Measurements from ENCODE around the gene ZAP70.
A peak's percentile ranks its signal among the peaks of the same experiment; 100 is the strongest.

The ZAP70 gene

DNA sequence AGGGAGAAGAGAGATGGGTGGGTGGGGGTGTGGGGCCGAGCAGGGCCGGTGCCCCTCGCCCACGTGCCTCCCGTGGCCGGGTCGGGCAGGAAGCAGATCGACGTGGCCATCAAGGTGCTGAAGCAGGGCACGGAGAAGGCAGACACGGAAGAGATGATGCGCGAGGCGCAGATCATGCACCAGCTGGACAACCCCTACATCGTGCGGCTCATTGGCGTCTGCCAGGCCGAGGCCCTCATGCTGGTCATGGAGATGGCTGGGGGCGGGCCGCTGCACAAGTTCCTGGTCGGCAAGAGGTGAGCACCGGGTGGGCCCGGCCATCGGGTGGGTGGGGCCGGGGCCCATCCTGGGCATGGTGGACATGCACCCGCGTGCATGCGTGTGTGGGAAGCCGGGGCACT is 21.8 kb downstream of the ZAP70 start:
- TF ChIP-seq JUND (IDR thresholded peaks at IDR 0.05; ENCODE audit: low read depth), result no peak
- DNase-seq (ENCODE audit: low read depth in 1 of 2, low spot score in 1 of 2), result no peak
- in situ Hi-C loops (cut with HindIII; ENCODE audit: low pct_unique_long_range_greater_than_20kb, low sequenced_read_pairs), result no loop called here

DNA sequence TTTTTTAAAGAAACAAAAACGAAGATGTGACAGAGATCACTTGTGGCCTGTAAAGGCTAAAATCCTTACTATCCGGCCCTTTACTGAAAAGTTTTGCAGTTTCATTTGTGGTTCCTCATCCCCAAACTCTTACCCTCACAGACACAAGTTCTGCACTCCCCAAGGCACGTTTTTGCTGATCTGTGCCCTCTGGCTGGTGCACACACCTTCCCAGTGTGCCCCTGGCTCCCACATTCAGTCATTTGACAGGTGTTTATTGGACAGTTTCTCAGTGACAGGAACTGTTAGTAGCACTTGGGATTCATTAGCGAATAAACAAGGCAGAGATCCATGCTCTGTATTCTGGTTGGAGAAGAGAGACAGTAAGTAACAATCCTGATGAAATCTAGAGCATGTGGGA is 22.8 kb downstream of the ZAP70 start:
- no peak for TF ChIP-seq JUND (IDR thresholded peaks at IDR 0.05; ENCODE audit: low read depth)
- DNase-seq (ENCODE audit: low read depth in 1 of 2, low spot score in 1 of 2), result no peak
- in situ Hi-C loops (cut with HindIII; ENCODE audit: low pct_unique_long_range_greater_than_20kb, low sequenced_read_pairs), result no loop called here

DNA sequence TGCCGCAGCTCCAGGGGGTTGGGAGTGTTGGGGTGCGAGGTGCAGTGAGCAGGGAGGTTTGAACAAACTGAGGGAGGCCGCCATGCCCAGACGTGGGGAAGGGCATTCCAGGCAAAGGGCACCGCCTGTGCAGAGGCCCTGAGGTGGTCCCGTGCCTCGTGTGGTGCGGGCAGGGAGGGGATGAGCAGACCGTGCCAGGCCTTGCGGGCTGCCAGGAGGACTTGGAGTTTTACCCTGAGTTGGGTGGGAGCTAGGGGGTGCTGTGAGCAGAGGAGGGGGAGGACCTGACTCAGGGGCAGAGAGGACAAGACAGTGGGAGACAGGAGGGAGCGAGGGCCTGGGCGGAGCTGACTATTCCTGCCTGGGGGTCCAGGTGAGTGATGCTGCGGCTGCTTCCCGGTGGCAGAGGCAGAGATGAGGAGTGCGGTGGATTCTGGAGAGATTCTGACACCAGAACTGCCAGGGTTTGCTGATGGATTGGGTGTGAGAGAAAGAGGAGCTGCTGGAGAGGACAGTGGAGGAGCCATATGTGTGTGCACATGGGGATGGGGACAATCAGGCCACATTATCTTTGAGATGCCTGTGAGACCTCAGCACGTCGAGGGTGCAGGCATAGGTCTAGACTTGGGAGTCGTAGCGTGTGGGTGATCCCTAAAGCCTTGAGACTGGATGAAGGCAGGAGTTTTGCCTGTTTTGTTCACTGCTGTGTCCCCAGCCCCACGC is 23.4 kb downstream of the ZAP70 start:
- no peak for TF ChIP-seq JUND (IDR thresholded peaks at IDR 0.05; ENCODE audit: low read depth)
- in situ Hi-C loops (cut with HindIII; ENCODE audit: low pct_unique_long_range_greater_than_20kb, low sequenced_read_pairs), result no loop called here
- DNase-seq (ENCODE audit: low read depth in 1 of 2, low spot score in 1 of 2), result no peak

DNA sequence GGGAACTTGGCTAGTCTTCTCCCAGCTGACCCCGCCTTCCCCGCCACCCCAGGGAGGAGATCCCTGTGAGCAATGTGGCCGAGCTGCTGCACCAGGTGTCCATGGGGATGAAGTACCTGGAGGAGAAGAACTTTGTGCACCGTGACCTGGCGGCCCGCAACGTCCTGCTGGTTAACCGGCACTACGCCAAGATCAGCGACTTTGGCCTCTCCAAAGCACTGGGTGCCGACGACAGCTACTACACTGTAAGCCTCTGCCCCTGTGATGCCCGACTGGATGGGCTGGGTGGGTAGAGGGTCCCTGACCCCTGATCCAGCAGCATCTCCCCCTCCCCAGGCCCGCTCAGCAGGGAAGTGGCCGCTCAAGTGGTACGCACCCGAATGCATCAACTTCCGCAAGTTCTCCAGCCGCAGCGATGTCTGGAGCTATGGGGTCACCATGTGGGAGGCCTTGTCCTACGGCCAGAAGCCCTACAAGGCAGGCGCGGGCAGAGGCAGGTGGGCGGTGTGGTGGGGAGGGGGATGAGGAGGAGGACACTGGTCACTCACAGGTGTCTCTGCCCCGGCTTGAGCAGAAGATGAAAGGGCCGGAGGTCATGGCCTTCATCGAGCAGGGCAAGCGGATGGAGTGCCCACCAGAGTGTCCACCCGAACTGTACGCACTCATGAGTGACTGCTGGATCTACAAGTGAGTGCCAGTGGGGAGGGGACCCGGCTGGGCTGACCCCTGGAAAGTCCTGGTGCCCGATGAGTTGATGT is 24.2 kb downstream of the ZAP70 start:
- no peak for TF ChIP-seq JUND (IDR thresholded peaks at IDR 0.05; ENCODE audit: low read depth)
- no peak for DNase-seq (ENCODE audit: low read depth in 1 of 2, low spot score in 1 of 2)
- in situ Hi-C loops (cut with HindIII; ENCODE audit: low pct_unique_long_range_greater_than_20kb, low sequenced_read_pairs), result no loop called here

GRCh38 chr2:97738179-97739019 is 25.0 kb downstream of the ZAP70 start:
- in situ Hi-C loops (cut with HindIII; ENCODE audit: low pct_unique_long_range_greater_than_20kb, low sequenced_read_pairs), result no loop called here

DNA sequence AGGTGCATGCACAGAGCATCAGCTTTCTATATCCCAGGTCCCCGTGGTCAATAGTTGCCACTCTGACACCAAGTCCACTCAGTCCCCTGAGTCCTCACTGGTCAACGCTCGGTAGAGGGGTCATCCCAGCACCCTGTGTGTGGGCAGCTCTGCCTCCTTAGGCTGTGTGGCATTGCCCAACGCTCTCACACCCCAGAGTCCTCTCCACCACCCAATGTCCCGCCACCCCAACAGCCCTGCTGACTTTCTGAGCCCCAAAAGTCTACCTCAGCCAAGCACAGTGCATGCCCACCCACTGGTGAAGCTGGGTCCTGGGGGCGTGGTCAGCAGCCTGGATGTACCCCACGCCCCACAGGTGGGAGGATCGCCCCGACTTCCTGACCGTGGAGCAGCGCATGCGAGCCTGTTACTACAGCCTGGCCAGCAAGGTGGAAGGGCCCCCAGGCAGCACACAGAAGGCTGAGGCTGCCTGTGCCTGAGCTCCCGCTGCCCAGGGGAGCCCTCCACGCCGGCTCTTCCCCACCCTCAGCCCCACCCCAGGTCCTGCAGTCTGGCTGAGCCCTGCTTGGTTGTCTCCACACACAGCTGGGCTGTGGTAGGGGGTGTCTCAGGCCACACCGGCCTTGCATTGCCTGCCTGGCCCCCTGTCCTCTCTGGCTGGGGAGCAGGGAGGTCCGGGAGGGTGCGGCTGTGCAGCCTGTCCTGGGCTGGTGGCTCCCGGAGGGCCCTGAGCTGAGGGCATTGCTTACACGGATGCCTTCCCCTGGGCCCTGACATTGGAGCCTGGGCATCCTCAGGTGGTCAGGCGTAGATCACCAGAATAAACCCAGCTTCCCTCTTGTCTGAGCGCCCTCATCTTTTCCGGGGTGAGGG is 25.9 kb downstream of the ZAP70 start:
- DNase-seq (ENCODE audit: low read depth in 1 of 2, low spot score in 1 of 2), result no peak
- in situ Hi-C loops (cut with HindIII; ENCODE audit: low pct_unique_long_range_greater_than_20kb, low sequenced_read_pairs), result no loop called here
- no peak for TF ChIP-seq JUND (IDR thresholded peaks at IDR 0.05; ENCODE audit: low read depth)

More at GRCh38 chr2:97738179-97739019, 25.0 kb downstream of the ZAP70 start:
- no peak for DNase-seq (ENCODE audit: low read depth in 1 of 2, low spot score in 1 of 2)
- TF ChIP-seq JUND (IDR thresholded peaks at IDR 0.05; ENCODE audit: low read depth), result no peak

DNA sequence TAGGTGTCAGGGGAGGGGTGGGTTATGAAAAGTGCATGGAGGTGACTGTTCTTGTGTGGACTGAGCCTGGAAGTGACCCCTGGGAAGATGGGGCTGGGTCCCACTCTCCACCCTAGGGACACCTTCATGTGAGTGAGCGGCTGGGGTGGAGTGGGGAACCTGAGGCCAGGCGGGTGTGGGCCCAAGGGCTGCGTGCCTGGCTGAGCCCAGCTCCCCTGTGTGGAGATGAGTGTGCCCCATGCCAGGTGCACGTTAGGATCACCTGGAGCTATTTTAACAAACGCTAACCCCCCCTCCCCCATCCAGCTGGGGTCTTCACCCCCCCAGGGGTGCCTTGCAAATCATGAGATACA is 26.5 kb downstream of the ZAP70 start:
- TF ChIP-seq JUND (IDR thresholded peaks at IDR 0.05; ENCODE audit: low read depth), result no peak
- in situ Hi-C loops (cut with HindIII; ENCODE audit: low pct_unique_long_range_greater_than_20kb, low sequenced_read_pairs), result no loop called here
- DNase-seq (ENCODE audit: low read depth in 1 of 2, low spot score in 1 of 2), result no peak

DNA sequence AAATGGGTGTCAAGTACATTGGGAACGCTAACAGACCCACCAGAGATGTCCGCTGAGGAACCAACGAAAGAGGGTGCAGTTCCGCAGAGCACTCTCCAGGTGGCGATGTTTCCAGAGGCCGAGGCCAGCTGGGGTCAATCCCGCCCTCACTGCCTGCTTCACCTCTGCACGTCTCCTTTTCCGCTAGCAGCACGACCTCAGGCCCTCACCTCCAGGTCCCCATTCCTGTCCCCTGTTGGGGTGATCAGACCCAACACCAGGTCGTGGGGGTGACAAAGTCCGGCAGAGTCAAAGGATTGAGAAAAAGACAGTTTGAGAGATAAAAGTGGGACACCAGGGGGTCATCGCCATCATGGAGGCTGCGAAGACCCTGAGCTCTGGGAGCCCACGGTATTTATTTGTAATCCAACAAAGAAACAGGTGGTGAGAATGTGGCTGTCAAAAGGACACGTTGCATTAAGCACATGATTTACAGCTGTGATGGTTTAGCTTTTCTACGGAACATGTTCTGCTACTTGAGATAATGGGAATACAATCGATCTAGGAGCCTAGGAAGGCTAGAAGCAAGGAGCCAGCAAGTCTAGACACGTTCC is 27.3 kb downstream of the ZAP70 start:
- TF ChIP-seq JUND (IDR thresholded peaks at IDR 0.05; ENCODE audit: low read depth), result no peak
- in situ Hi-C loops (cut with HindIII; ENCODE audit: low pct_unique_long_range_greater_than_20kb, low sequenced_read_pairs), result no loop called here

GRCh38 chr2:97741251-97741650 is 27.9 kb downstream of the ZAP70 start:
- no peak for DNase-seq (ENCODE audit: low read depth in 1 of 2, low spot score in 1 of 2)
- TF ChIP-seq JUND (IDR thresholded peaks at IDR 0.05; ENCODE audit: low read depth), result no peak
- in situ Hi-C loops (cut with HindIII; ENCODE audit: low pct_unique_long_range_greater_than_20kb, low sequenced_read_pairs), result no loop called here

More for the DNA sequence above, 27.3 kb downstream of the ZAP70 start:
- peak; percentile 47 to 76 for DNase-seq (ENCODE audit: low read depth in 1 of 2, low spot score in 1 of 2)

- in situ Hi-C loops (cut with HindIII; ENCODE audit: low pct_unique_long_range_greater_than_20kb, low sequenced_read_pairs), result no loop called here
- DNase-seq (ENCODE audit: low read depth in 1 of 2, low spot score in 1 of 2), result no peak
- no peak for TF ChIP-seq JUND (IDR thresholded peaks at IDR 0.05; ENCODE audit: low read depth)
These were observed 28.3 kb downstream of the ZAP70 start for GRCh38 chr2:97741686-97742085.

GRCh38 chr2:97742381-97742847 is 29.0 kb downstream of the ZAP70 start:
- in situ Hi-C loops (cut with HindIII; ENCODE audit: low pct_unique_long_range_greater_than_20kb, low sequenced_read_pairs), result no loop called here
- no peak for DNase-seq (ENCODE audit: low read depth in 1 of 2, low spot score in 1 of 2)
- no peak for TF ChIP-seq JUND (IDR thresholded peaks at IDR 0.05; ENCODE audit: low read depth)
